ENCODE data around the gene SHH. TPM values are rescaled to one million over a fixed set of nuclear protein-coding genes. Genes with fewer than 3 reads are reported as not detected.
A peak's percentile ranks its signal among the peaks of the same experiment; 100 is the strongest.

The SHH gene
- total RNA-seq, 6 experiments from 2014 or later: 6.8 to 18.6 (median 12.4) TPM

DNA sequence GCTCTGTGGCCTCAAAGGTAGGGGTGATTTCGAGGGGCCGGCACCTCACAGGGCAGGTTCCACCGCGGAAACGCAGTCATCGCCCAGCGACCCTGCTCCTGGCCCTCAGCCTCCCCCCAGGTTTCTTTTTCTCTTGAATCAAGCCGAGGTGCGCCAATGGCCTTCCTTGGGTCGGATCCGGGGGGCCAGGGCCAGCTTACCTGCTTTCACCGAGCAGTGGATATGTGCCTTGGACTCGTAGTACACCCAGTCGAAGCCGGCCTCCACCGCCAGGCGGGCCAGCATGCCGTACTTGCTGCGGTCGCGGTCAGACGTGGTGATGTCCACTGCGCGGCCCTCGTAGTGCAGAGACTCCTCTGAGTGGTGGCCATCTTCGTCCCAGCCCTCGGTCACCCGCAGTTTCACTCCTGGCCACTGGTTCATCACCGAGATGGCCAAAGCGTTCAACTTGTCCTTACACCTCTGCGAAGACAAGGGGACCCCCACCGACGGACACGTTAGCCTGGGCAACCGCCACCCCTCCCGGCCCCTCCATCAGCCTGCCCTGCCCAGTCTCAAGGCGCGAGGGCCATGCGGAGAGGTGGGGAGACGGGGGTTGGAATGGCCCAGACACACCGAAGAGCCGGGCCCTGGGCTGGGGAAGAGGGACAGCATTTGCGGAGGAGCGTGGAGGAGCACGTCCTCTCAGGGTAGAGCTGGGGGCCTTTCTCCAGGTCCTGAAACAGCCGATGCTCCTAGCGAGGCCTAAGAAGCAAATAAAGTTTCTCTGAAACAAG lies 6.0 kb downstream of the SHH start:
- WGBS (ENCODE audit: insufficient coverage, low coverage, low lambda C conversion rate, missing lambda C conversion rate): 37% methylated on average over 14 of the region's 47 CpGs
- no peak for TF ChIP-seq POLR2A (IDR thresholded peaks at IDR 0.05)
- TF ChIP-seq, protein P1, sequence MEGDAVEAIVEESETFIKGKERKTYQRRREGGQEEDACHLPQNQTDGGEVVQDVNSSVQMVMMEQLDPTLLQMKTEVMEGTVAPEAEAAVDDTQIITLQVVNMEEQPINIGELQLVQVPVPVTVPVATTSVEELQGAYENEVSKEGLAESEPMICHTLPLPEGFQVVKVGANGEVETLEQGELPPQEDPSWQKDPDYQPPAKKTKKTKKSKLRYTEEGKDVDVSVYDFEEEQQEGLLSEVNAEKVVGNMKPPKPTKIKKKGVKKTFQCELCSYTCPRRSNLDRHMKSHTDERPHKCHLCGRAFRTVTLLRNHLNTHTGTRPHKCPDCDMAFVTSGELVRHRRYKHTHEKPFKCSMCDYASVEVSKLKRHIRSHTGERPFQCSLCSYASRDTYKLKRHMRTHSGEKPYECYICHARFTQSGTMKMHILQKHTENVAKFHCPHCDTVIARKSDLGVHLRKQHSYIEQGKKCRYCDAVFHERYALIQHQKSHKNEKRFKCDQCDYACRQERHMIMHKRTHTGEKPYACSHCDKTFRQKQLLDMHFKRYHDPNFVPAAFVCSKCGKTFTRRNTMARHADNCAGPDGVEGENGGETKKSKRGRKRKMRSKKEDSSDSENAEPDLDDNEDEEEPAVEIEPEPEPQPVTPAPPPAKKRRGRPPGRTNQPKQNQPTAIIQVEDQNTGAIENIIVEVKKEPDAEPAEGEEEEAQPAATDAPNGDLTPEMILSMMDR (IDR thresholded peaks at IDR 0.05): no peak
- intact Hi-C loops (cut with DNase I): no loop called here
- H3K4me1 ChIP-seq: peaks cover 0 to 25% (median 2%) of the 10 kb centered on the region in 4 donors
- H3K27me3 ChIP-seq: no peaks in the 10 kb centered on the region
- H3K36me3 ChIP-seq: no peaks in the 10 kb centered on the region
- H3K9me3 ChIP-seq: no peaks in the 10 kb centered on the region
- ATAC-seq (no peak), DNase-seq (peak in 1 of 3 donors; percentile 44)
- no peak overlapping the region for H3K27ac ChIP-seq
- H3K4me3 ChIP-seq: no peak overlapping the region

DNA sequence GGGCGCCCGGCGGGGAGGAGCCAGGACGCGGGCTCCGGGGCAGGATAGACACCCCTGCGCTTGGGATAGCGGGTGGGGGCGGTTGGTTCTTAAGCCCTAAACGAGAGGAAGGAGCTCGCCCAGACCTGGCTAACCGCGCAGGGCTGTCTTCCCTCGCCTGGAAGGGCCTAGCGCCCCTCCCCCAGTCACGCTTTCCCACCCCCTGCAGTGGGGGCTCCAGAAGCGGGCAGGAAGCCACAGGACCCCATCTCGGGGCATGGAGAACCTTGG lies 6.5 kb downstream of the SHH start:
- intact Hi-C loops (cut with DNase I): no loop called here
- Histone ChIP-seq H3K4me1 (peaks cover 0 to 24% (median 2%) of the 10 kb centered on the region in 4 donors), H3K27me3 (no peaks in the 10 kb centered on the region), H3K27ac (no peak overlapping the region), H3K9me3 (no peaks in the 10 kb centered on the region), H3K36me3 (no peaks in the 10 kb centered on the region), H3K4me3 (peak overlapping the region in 1 of 3 donors; percentile 9)
- DNase-seq (peak in 1 of 3 donors; percentile 52), ATAC-seq (no peak)
- no CpG with 5 or more reads among the region's 18 CpGs for WGBS (ENCODE audit: insufficient coverage, low coverage, low lambda C conversion rate, missing lambda C conversion rate)
- TF ChIP-seq, protein P1 (IDR thresholded peaks at IDR 0.05): no peak
- no peak for TF ChIP-seq POLR2A (IDR thresholded peaks at IDR 0.05)

DNA sequence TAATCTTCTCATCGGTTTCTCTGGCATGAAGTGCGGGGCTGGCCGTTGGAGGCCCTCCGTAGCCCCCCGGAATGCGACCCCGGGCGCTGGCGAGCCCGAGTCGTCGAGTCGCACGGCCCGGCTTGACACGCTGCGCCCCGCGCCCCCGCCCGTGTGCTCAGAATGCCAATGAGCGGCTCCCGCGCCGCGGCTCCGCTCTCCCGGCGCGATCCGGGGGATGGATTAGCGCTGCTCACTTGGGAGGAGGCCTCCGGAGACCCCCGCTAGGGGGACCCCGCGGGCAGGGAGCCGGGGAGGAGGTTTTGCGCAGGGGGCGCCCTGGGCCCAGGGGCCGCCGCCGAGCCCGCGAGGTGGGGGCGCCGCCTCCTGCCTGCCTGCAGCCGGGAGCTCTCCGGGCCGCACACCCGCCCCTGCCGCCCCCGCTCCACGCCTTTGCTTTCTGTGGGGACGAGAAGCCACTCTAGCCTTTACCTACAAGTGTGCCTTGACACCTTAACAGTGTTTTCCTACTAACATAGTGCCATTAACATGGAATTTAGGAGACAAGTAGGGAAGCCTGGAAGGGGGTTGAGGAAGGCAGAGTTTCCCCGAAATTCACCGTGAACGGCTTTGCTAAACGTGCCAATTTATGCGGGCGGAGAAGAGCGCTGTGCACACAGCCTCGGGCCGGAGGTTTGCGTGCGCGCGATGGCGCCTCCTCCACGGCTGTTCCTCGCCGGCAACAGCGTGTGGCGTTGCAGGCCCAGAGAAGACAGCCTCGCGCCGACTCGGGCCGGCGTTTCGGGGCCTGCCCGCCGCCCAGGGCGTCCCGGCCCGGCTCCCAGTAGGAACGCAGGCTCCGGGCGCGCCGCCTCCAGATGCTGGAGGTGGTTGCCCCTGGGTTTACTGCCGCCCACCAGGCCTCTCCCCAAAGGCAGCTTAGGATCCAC lies 7.1 kb downstream of the SHH start:
- intact Hi-C loops (cut with DNase I): loop anchor here in 1 of 2 donors (5.0 kb wide), 1 partner anchor 807 kb away; no protein-coding TSS in a partner anchor
- TF ChIP-seq, protein P1 (IDR thresholded peaks at IDR 0.05): peak in 3 of 4 donors; percentile 14 to 39 (median 16)
- no peak for TF ChIP-seq POLR2A (IDR thresholded peaks at IDR 0.05)
- H3K4me3 ChIP-seq: peak overlapping the region in 1 of 3 donors; percentile 9
- peaks cover 0 to 19% (median 2%) of the 10 kb centered on the region in 4 donors for H3K4me1 ChIP-seq
- H3K27me3 ChIP-seq: no peaks in the 10 kb centered on the region
- no peak for ATAC-seq
- DNase-seq: peak in 1 of 3 donors; percentile 56
- H3K9me3 ChIP-seq: no peaks in the 10 kb centered on the region
- H3K36me3 ChIP-seq: no peaks in the 10 kb centered on the region
- WGBS (ENCODE audit: insufficient coverage, low coverage, low lambda C conversion rate, missing lambda C conversion rate): 31% methylated on average over 4 of the region's 91 CpGs
- H3K27ac ChIP-seq: no peak overlapping the region

DNA sequence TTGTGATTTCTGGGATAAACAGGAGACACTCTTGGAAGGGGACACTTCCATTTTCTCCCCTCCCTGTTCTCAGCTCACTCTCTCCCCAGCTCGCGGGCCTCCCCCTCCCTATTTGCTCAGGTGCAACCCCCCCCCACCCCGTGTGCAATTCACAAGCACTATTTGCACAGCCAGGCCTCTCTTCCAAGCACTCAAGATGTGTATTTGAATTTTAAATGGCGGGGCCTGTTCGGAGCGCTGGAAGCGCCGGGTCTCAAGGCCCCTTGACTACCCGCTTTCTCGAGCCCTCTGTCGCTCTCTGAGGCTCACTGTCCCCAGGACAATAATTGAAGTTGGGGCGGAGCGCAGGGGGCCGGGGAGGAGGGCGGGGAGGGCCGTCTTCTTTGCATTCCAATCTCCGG lies 7.8 kb downstream of the SHH start:
- DNase-seq (peak in 1 of 3 donors; percentile 30), ATAC-seq (no peak)
- Histone ChIP-seq H3K9me3 (no peaks in the 10 kb centered on the region), H3K27ac (no peak overlapping the region), H3K36me3 (no peaks in the 10 kb centered on the region), H3K4me3 (no peak overlapping the region), H3K27me3 (no peaks in the 10 kb centered on the region), H3K4me1 (peaks cover 0 to 20% (median 2%) of the 10 kb centered on the region in 4 donors)
- TF ChIP-seq POLR2A (IDR thresholded peaks at IDR 0.05): no peak
- TF ChIP-seq, protein P1 (IDR thresholded peaks at IDR 0.05): no peak
- 33% methylated on average over 14 of the region's 17 CpGs for WGBS (ENCODE audit: insufficient coverage, low coverage, low lambda C conversion rate, missing lambda C conversion rate)
- intact Hi-C loops (cut with DNase I): loop anchor here in 1 of 2 donors (5.0 kb wide), 1 partner anchor 808 kb away; no protein-coding TSS in a partner anchor
